NCI-H1417 treated with DMSO at 0.1 percent for 48 hours (cell line): ENCODE results near the gene SPATA17.

ENCODE experiments used
- DNase-seq: peaks from one replicate; lab custom pipeline; 2025; lab: John Stamatoyannopoulos, UW

Gene SPATA17

GRCh38 chr1:217911908-217912307 lies 280.8 kb downstream of the SPATA17 start:
- no peak for DNase-seq

GRCh38 chr1:217917281-217917887 lies 286.2 kb downstream of the SPATA17 start:
- DNase-seq: no peak

GRCh38 chr1:217919683-217920388 lies 288.7 kb downstream of the SPATA17 start:
- DNase-seq: no peak
